Activated T-cell treated with anti-CD3 and anti-CD28 coated beads, Interleukin-2, amount 50 U/mL, for 72 hours (primary cell): ENCODE results near the gene ACKR3. TPM values are rescaled to one million over a fixed set of nuclear protein-coding genes. Genes with fewer than 3 reads are reported as not detected.
A peak's percentile ranks its signal among the peaks of the same experiment; 100 is the strongest.

ENCODE experiments used
- ATAC-seq, 2 donors: fragments of 150-1000 bp; cut with Tn5 transposase; replicated peaks in 1 of 2; 2 replicates each; pipeline ENCODE4 v1.10.0; 2021; ENCODE audit warnings: moderate library complexity in 2 of 2, mild to moderate bottlenecking in 1 of 2
- DNase-seq, 2 donors: peaks; one replicate each; pipeline ENCODE4 v3.0.0; 2021 to 2022; ENCODE audit warnings: mixed read lengths in 1 of 2
- H3K27ac Mint-ChIP-seq: one replicate; pipeline ENCODE4 v1.8.0; 2022; ENCODE audit warnings: mild to moderate bottlenecking, moderate library complexity, mixed read lengths
- H3K27me3 Mint-ChIP-seq: one replicate; pipeline ENCODE4 v1.8.0; 2022; ENCODE audit warnings: low read depth, mixed read lengths
- H3K36me3 Mint-ChIP-seq, 2 donors: one replicate each; pipeline ENCODE4 v1.8.0; 2022; ENCODE audit warnings: mixed read lengths in 2 of 2, mild to moderate bottlenecking in 1 of 2; ENCODE audit not compliant: insufficient read depth in 2 of 2
- H3K4me1 Mint-ChIP-seq: one replicate; pipeline ENCODE4 v1.8.0; 2022; ENCODE audit warnings: low read depth, mixed read lengths
- H3K4me3 Mint-ChIP-seq, 2 donors: one replicate each; pipeline ENCODE4 v1.8.0; 2022; ENCODE audit warnings: mild to moderate bottlenecking in 2 of 2, mixed read lengths in 2 of 2, moderate library complexity in 2 of 2
- H3K9me3 Mint-ChIP-seq, 2 donors: one replicate each; pipeline ENCODE4 v1.8.0; 2022; ENCODE audit warnings: mixed read lengths in 2 of 2
- total RNA-seq, 2 donors: library from RNA; stranded (reverse); gene quantifications; one replicate each; pipeline ENCODE4 v1.2.3, GENCODE V29; 2022

The ACKR3 gene
- total RNA-seq, 2 donors from 2014 or later, result 0.83 to 1.0 TPM

GRCh38 chr2:236538242-236538641 is 31.4 kb upstream of the ACKR3 start:
- H3K4me1 Mint-ChIP-seq, result peaks cover 75% of the 10 kb centered on the region
- H3K27ac Mint-ChIP-seq, result peak overlapping the region; percentile 98
- H3K36me3 Mint-ChIP-seq, result peaks cover 0 to 6% of the 10 kb centered on the region in 2 donors
- peak; percentile 37 to 39 for DNase-seq
- peak overlapping the region; percentile 91 to 96 for H3K4me3 Mint-ChIP-seq
- ATAC-seq, result peak; percentile 58 to 67
- H3K9me3 Mint-ChIP-seq, result peaks cover 2 to 3% of the 10 kb centered on the region in 2 donors
- H3K27me3 Mint-ChIP-seq, result no peaks in the 10 kb centered on the region

GRCh38 chr2:236541008-236541562 is 28.5 kb upstream of the ACKR3 start:
- Mint-ChIP-seq H3K4me3 (peak overlapping the region; percentile 48 to 72), H3K4me1 (peaks cover 86% of the 10 kb centered on the region), H3K27ac (peak overlapping the region; percentile 94), H3K36me3 (peaks cover 0 to 6% of the 10 kb centered on the region in 2 donors), H3K9me3 (peaks cover 2 to 3% of the 10 kb centered on the region in 2 donors), H3K27me3 (no peaks in the 10 kb centered on the region)
- ATAC-seq (no peak), DNase-seq (no peak)

GRCh38 chr2:236544362-236544761 is 25.3 kb upstream of the ACKR3 start:
- H3K4me1 Mint-ChIP-seq, result peaks cover 87% of the 10 kb centered on the region
- H3K27ac Mint-ChIP-seq, result peak overlapping the region; percentile 94
- ATAC-seq, result no peak
- peaks cover 0 to 14% of the 10 kb centered on the region in 2 donors for H3K36me3 Mint-ChIP-seq
- H3K27me3 Mint-ChIP-seq, result no peaks in the 10 kb centered on the region
- H3K9me3 Mint-ChIP-seq, result peaks cover 3 to 4% of the 10 kb centered on the region in 2 donors
- DNase-seq, result no peak
- no peak overlapping the region for H3K4me3 Mint-ChIP-seq

- no peaks in the 10 kb centered on the region for H3K27me3 Mint-ChIP-seq
- H3K4me3 Mint-ChIP-seq, result peak overlapping the region; percentile 72 to 87
- H3K27ac Mint-ChIP-seq, result peak overlapping the region; percentile 94
- ATAC-seq (no peak), DNase-seq (no peak)
- peaks cover 0 to 13% of the 10 kb centered on the region in 2 donors for H3K36me3 Mint-ChIP-seq
- H3K4me1 Mint-ChIP-seq, result peaks cover 87% of the 10 kb centered on the region
- H3K9me3 Mint-ChIP-seq, result peaks cover 0 to 3% of the 10 kb centered on the region in 2 donors
Measured at GRCh38 chr2:236545248-236545658, 24.4 kb upstream of the ACKR3 start.

GRCh38 chr2:236545814-236546480 is 23.7 kb upstream of the ACKR3 start:
- H3K27ac Mint-ChIP-seq, result peak overlapping the region; percentile 94
- no peaks in the 10 kb centered on the region for H3K27me3 Mint-ChIP-seq
- DNase-seq (peak in 1 of 2 donors; percentile 38), ATAC-seq (peak; percentile 46 to 53)
- H3K36me3 Mint-ChIP-seq, result peaks cover 0 to 12% of the 10 kb centered on the region in 2 donors
- peaks cover 88% of the 10 kb centered on the region for H3K4me1 Mint-ChIP-seq
- peak overlapping the region; percentile 72 to 87 for H3K4me3 Mint-ChIP-seq
- peaks cover 0 to 3% of the 10 kb centered on the region in 2 donors for H3K9me3 Mint-ChIP-seq

- H3K4me3 Mint-ChIP-seq, result peak overlapping the region; percentile 72 to 87
- H3K9me3 Mint-ChIP-seq, result peaks cover 0 to 3% of the 10 kb centered on the region in 2 donors
- peak; percentile 75 to 77 for ATAC-seq
- H3K27me3 Mint-ChIP-seq, result no peaks in the 10 kb centered on the region
- H3K36me3 Mint-ChIP-seq, result peaks cover 0 to 12% of the 10 kb centered on the region in 2 donors
- H3K4me1 Mint-ChIP-seq, result peaks cover 88% of the 10 kb centered on the region
- DNase-seq, result peak; percentile 31 to 55
- H3K27ac Mint-ChIP-seq, result peak overlapping the region; percentile 94
Measured at GRCh38 chr2:236546561-236547002, 23.0 kb upstream of the ACKR3 start.

GRCh38 chr2:236547725-236548124 is 21.9 kb upstream of the ACKR3 start:
- peak overlapping the region; percentile 94 for H3K27ac Mint-ChIP-seq
- H3K4me3 Mint-ChIP-seq, result peak overlapping the region; percentile 3 to 87
- no peak for ATAC-seq
- H3K4me1 Mint-ChIP-seq, result peaks cover 94% of the 10 kb centered on the region
- no peaks in the 10 kb centered on the region for H3K27me3 Mint-ChIP-seq
- peaks cover 0 to 3% of the 10 kb centered on the region in 2 donors for H3K9me3 Mint-ChIP-seq
- peaks cover 0 to 10% of the 10 kb centered on the region in 2 donors for H3K36me3 Mint-ChIP-seq
- DNase-seq, result no peak

- Mint-ChIP-seq H3K27ac (peak overlapping the region; percentile 94), H3K36me3 (peaks cover 0 to 12% of the 10 kb centered on the region in 2 donors)
Measured at GRCh38 chr2:236548179-236548921, 21.3 kb upstream of the ACKR3 start.

GRCh38 chr2:236549165-236549564 is 20.5 kb upstream of the ACKR3 start:
- Mint-ChIP-seq H3K4me1 (peaks cover 99% of the 10 kb centered on the region), H3K27me3 (no peaks in the 10 kb centered on the region), H3K4me3 (peak overlapping the region in 1 of 2 donors; percentile 14), H3K27ac (peak overlapping the region; percentile 77), H3K9me3 (peaks cover 2 to 5% of the 10 kb centered on the region in 2 donors), H3K36me3 (peaks cover 4 to 18% of the 10 kb centered on the region in 2 donors)
- DNase-seq, result no peak
- ATAC-seq, result no peak

More at GRCh38 chr2:236548179-236548921, 21.3 kb upstream of the ACKR3 start:
- Mint-ChIP-seq H3K27me3 (no peaks in the 10 kb centered on the region), H3K4me3 (peak overlapping the region in 1 of 2 donors; percentile 87), H3K4me1 (peaks cover 94% of the 10 kb centered on the region), H3K9me3 (peaks cover 0 to 3% of the 10 kb centered on the region in 2 donors)
- DNase-seq (no peak), ATAC-seq (no peak)

GRCh38 chr2:236550290-236550689 is 19.3 kb upstream of the ACKR3 start:
- DNase-seq (no peak), ATAC-seq (no peak)
- peaks cover 99% of the 10 kb centered on the region for H3K4me1 Mint-ChIP-seq
- H3K36me3 Mint-ChIP-seq, result peaks cover 12 to 26% of the 10 kb centered on the region in 2 donors
- H3K4me3 Mint-ChIP-seq, result peak overlapping the region in 1 of 2 donors; percentile 56
- H3K27me3 Mint-ChIP-seq, result no peaks in the 10 kb centered on the region
- no peak overlapping the region for H3K27ac Mint-ChIP-seq
- peaks cover 7 to 9% of the 10 kb centered on the region in 2 donors for H3K9me3 Mint-ChIP-seq

GRCh38 chr2:236550701-236551465 is 18.7 kb upstream of the ACKR3 start:
- ATAC-seq (peak in 1 of 2 donors; percentile 29), DNase-seq (peak; percentile 36 to 49)
- H3K36me3 Mint-ChIP-seq, result peaks cover 13 to 30% of the 10 kb centered on the region in 2 donors
- peaks cover 99% of the 10 kb centered on the region for H3K4me1 Mint-ChIP-seq
- peak overlapping the region; percentile 41 to 57 for H3K4me3 Mint-ChIP-seq
- peaks cover 1% of the 10 kb centered on the region for H3K27me3 Mint-ChIP-seq
- H3K9me3 Mint-ChIP-seq, result peaks cover 7 to 10% of the 10 kb centered on the region in 2 donors
- peak overlapping the region; percentile 30 for H3K27ac Mint-ChIP-seq

GRCh38 chr2:236551471-236552211 is 18.0 kb upstream of the ACKR3 start:
- peak; percentile 30 to 39 for ATAC-seq
- H3K4me1 Mint-ChIP-seq, result peaks cover 96% of the 10 kb centered on the region
- peaks cover 13 to 30% of the 10 kb centered on the region in 2 donors for H3K36me3 Mint-ChIP-seq
- peak overlapping the region; percentile 57 to 81 for H3K4me3 Mint-ChIP-seq
- H3K9me3 Mint-ChIP-seq, result peaks cover 7 to 10% of the 10 kb centered on the region in 2 donors
- DNase-seq, result no peak
- peak overlapping the region; percentile 55 for H3K27ac Mint-ChIP-seq
- H3K27me3 Mint-ChIP-seq, result peaks cover 6% of the 10 kb centered on the region
